HepG2 (cell line): ENCODE data around the gene VSIG10L2.

Source experiments
- CEBPB ChIP-seq: IDR thresholded peaks from 2 replicates; pipeline ENCODE4 v1.6.1; 2011; ENCODE audit warnings: low read depth, low read length, improper control_type of control experiment, borderline replicate concordance
- EP300 ChIP-seq, 3 experiments: sonication (generic) in 1 of 3; formaldehyde crosslinking in 1 of 3; IDR thresholded peaks; 2 replicates each; pipeline versions ENCODE4 v1.5.1 to v1.6.1; 2011 to 2020; ENCODE audit warnings: low read depth in 2 of 3, low read length in 2 of 3, borderline replicate concordance in 1 of 3, improper control_type of control experiment in 1 of 3, mild to moderate bottlenecking in 1 of 3, missing genetic modification reagents in 1 of 3, moderate library complexity in 1 of 3
- FIP1L1 ChIP-seq: fragments of 200-400 bp; formaldehyde crosslinking; IDR thresholded peaks from 2 replicates; pipeline ENCODE4 v1.6.1; 2018; ENCODE audit warnings: low read depth, mild to moderate bottlenecking, low read length, moderate library complexity, borderline replicate concordance; ENCODE audit not compliant: insufficient read depth
- FOSL1 ChIP-seq: sonication (generic); formaldehyde crosslinking; IDR thresholded peaks from 2 replicates; pipeline ENCODE4 v1.9.0; 2021; ENCODE audit warnings: missing genetic modification reagents, borderline replicate concordance
- FOXO1 ChIP-seq: sonication (generic); formaldehyde crosslinking; IDR thresholded peaks from 2 replicates; pipeline ENCODE4 v1.4.0; 2020; ENCODE audit warnings: missing genetic modification reagents
- KDM5A ChIP-seq: fragments of 200-600 bp; sonication (generic); IDR thresholded peaks from 2 replicates; pipeline ENCODE4 v1.7.0; 2018; ENCODE audit warnings: antibody characterized with exemption, mild to moderate bottlenecking, low read length, borderline replicate concordance
- MAFF ChIP-seq: IDR thresholded peaks from 2 replicates; pipeline ENCODE4 v1.6.1; 2011; ENCODE audit warnings: low read depth, low read length, improper control_type of control experiment
- NCOA1 ChIP-seq: sonication (generic); formaldehyde crosslinking; IDR thresholded peaks from 2 replicates; pipeline ENCODE4 v1.9.0; 2021; ENCODE audit warnings: missing genetic modification reagents
- POLR2AphosphoS5 ChIP-seq: IDR thresholded peaks from 2 replicates; pipeline ENCODE4 v1.6.1; 2012; ENCODE audit warnings: low read depth, low read length
- RFX1 ChIP-seq: fragments of 450-650 bp; IDR thresholded peaks from 2 replicates; pipeline ENCODE4 v1.6.1; 2017
- TBL1XR1 ChIP-seq: fragments of 150-350 bp; IDR thresholded peaks from 2 replicates; pipeline ENCODE4 v1.6.1; 2014; ENCODE audit warnings: borderline replicate concordance, low read length; ENCODE audit not compliant: partially characterized antibody
- ZNF207 ChIP-seq: fragments of 450-650 bp; IDR thresholded peaks from 2 replicates; pipeline ENCODE4 v1.6.1; 2016; ENCODE audit warnings: antibody characterized with exemption, borderline replicate concordance
- ZNF44 ChIP-seq: sonication (generic); formaldehyde crosslinking; IDR thresholded peaks from 2 replicates; pipeline ENCODE4 v1.5.1; 2020; ENCODE audit warnings: mild to moderate bottlenecking, missing genetic modification reagents
- TF ChIP-seq, protein P1 (sequence below): sonication (generic); formaldehyde crosslinking; IDR thresholded peaks from 2 replicates; pipeline ENCODE4 v1.5.0; 2020; ENCODE audit warnings: mild to moderate bottlenecking, missing genetic modification reagents, moderate library complexity

DNA sequence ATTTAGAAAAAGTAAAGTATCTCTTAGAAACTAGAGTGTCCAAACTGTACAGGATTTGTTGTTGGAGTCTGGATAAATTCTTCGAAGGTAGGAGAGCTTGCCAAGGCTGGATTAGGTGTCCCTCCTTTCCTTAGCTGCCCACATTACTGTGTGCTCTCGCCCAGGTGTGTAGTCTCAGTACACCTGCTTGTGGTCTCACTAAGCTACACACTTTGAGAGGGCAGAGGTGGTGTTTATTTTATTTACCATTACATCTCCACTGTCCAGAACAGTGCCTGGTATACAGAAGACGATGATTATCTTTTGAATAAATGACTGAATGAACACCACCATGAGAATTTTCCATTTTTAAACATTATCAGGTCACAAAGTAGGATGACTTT, 36.5 kb downstream of the VSIG10L2 start:
- TF ChIP-seq TBL1XR1 (no peak), FOSL1 (no peak), CEBPB (no peak), NCOA1 (CRISPR knock-in tag) (no peak), POLR2AphosphoS5 (no peak), FIP1L1 (no peak), KDM5A (no peak), FOXO1 (CRISPR knock-in tag) (no peak), RFX1 (no peak), ZNF44 (CRISPR knock-in tag) (no peak), MAFF (no peak), EP300 (IDR thresholded peaks at IDR 0.05; ENCODE audit: low read depth in 2 of 2, low read length in 2 of 2) (no peak), EP300 (CRISPR knock-in tag; IDR thresholded peaks at IDR 0.05; ENCODE audit: borderline replicate concordance) (no peak), ZNF207 (no peak)
- TF ChIP-seq, protein P1, sequence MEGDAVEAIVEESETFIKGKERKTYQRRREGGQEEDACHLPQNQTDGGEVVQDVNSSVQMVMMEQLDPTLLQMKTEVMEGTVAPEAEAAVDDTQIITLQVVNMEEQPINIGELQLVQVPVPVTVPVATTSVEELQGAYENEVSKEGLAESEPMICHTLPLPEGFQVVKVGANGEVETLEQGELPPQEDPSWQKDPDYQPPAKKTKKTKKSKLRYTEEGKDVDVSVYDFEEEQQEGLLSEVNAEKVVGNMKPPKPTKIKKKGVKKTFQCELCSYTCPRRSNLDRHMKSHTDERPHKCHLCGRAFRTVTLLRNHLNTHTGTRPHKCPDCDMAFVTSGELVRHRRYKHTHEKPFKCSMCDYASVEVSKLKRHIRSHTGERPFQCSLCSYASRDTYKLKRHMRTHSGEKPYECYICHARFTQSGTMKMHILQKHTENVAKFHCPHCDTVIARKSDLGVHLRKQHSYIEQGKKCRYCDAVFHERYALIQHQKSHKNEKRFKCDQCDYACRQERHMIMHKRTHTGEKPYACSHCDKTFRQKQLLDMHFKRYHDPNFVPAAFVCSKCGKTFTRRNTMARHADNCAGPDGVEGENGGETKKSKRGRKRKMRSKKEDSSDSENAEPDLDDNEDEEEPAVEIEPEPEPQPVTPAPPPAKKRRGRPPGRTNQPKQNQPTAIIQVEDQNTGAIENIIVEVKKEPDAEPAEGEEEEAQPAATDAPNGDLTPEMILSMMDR (CRISPR knock-in tag), result no peak
